ENCODE measurements around the gene FARSB.

Gene FARSB

DNA sequence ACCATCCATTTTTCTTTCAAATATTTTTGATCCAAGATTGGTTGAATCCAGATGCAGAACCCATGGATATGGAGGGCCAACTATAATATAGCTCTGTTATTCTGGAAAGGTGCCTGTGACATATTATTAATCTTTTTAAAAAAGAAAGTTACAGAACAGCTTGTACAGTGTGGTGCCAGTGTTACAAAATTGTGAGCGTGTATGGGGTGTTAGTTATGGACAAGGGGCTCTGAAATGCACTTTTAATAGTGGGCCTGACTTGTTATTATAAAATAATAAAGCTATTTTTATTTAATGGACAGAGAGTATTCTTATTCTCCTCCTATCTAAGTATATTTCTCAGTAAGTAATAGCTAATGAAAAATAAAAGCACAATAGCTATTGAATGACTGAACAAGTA, 111.2 kb downstream of the FARSB start:
- TF ChIP-seq, protein P1, sequence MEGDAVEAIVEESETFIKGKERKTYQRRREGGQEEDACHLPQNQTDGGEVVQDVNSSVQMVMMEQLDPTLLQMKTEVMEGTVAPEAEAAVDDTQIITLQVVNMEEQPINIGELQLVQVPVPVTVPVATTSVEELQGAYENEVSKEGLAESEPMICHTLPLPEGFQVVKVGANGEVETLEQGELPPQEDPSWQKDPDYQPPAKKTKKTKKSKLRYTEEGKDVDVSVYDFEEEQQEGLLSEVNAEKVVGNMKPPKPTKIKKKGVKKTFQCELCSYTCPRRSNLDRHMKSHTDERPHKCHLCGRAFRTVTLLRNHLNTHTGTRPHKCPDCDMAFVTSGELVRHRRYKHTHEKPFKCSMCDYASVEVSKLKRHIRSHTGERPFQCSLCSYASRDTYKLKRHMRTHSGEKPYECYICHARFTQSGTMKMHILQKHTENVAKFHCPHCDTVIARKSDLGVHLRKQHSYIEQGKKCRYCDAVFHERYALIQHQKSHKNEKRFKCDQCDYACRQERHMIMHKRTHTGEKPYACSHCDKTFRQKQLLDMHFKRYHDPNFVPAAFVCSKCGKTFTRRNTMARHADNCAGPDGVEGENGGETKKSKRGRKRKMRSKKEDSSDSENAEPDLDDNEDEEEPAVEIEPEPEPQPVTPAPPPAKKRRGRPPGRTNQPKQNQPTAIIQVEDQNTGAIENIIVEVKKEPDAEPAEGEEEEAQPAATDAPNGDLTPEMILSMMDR (IDR thresholded peaks at IDR 0.05; ENCODE audit: low read depth, low read length), result no peak
- H3K4me3 ChIP-seq (ENCODE audit: low read depth, low read length), result no peak overlapping the region

DNA sequence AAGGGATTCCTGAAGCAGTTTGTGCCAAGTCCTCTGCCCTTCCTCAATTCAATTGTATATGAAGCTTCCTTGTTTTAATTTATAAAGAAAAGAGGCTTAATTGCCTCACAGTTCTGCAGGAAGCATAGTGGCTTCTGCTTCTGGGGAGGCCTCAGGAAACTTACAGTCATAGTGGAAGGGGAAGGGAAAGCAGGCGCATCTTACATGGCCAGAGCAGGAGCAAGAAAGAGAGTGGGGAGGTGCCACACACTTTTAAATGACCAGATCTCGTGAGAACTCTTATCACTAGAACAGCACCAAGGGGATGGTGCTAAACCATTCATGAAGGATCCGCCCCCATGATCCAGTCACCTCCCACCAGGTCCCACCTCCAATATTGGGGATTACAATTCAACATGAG, 117.4 kb downstream of the FARSB start:
- no peak overlapping the region for H3K4me3 ChIP-seq (ENCODE audit: low read depth, low read length)
- TF ChIP-seq, protein P1 (IDR thresholded peaks at IDR 0.05; ENCODE audit: low read depth, low read length), result no peak

GRCh38 chr2:222535477-222535876, 120.4 kb downstream of the FARSB start:
- H3K4me3 ChIP-seq (ENCODE audit: low read depth, low read length), result no peak overlapping the region
- TF ChIP-seq, protein P1 (IDR thresholded peaks at IDR 0.05; ENCODE audit: low read depth, low read length), result no peak

- TF ChIP-seq, protein P1 (IDR thresholded peaks at IDR 0.05; ENCODE audit: low read depth, low read length), result no peak
- H3K4me3 ChIP-seq (ENCODE audit: low read depth, low read length), result no peak overlapping the region
These were observed 123.6 kb downstream of the FARSB start for GRCh38 chr2:222532315-222532714.

- no peak overlapping the region for H3K4me3 ChIP-seq (ENCODE audit: low read depth, low read length)
- TF ChIP-seq, protein P1 (IDR thresholded peaks at IDR 0.05; ENCODE audit: low read depth, low read length), result no peak
These were observed 129.2 kb downstream of the FARSB start for GRCh38 chr2:222526480-222527277.

DNA sequence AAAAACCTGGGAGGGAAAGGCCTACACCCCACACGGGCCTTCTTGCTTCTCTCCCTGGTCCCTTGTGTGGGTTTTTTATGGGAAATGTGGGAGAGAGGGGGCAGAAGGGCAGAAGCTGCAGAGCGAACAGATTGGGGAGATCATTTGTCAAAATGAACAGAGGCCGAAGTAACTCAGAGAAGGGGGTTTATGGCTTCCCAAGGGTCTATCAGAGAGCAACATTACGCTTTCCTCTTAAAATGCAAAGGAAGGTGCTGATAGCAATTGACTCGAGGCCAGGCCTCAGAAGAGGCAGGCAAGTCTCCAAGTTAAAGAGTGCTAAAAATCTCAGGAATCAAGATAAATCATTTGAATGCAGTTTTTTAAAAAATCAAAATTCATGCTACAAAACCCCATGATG, 130.1 kb downstream of the FARSB start:
- no peak overlapping the region for H3K4me3 ChIP-seq (ENCODE audit: low read depth, low read length)
- TF ChIP-seq, protein P1 (IDR thresholded peaks at IDR 0.05; ENCODE audit: low read depth, low read length), result no peak

- no peak overlapping the region for H3K4me3 ChIP-seq (ENCODE audit: low read depth, low read length)
- TF ChIP-seq, protein P1 (IDR thresholded peaks at IDR 0.05; ENCODE audit: low read depth, low read length), result no peak
These were observed 131.9 kb downstream of the FARSB start for GRCh38 chr2:222523783-222524544.

Measured in WI38 (cell line).